ENCODE measurements around the gene TNRC18. TPM values are rescaled to one million over a fixed set of nuclear protein-coding genes. Genes with fewer than 3 reads are reported as not detected.

Gene TNRC18
- total and polyA plus RNA-seq, 7 donors = 5.9 to 27.9 (median 18.5) TPM

GRCh38 chr7:5470167-5470532, 46.5 kb upstream of the TNRC18 start:
- Histone ChIP-seq H3K4me1 (no peaks in the 10 kb centered on the region), H3K4me3 (no peak overlapping the region), H3K27ac (no peak overlapping the region), H3K36me3 (ENCODE audit: insufficient read depth in 1 of 2, low read depth in 1 of 2) (no peaks in the 10 kb centered on the region), H3K9me3 (no peaks in the 10 kb centered on the region), H3K27me3 (ENCODE audit: insufficient read depth in 3 of 3, low read length in 2 of 3) (no peaks in the 10 kb centered on the region)
- 49 to 60% (median 56%) methylated on average over 9 to 15 of the region's 15 CpGs for WGBS, 3 donors
- intact Hi-C loops (cut with DNase I) = no loop called here
- DNase-seq (no peak), ATAC-seq (peak in 2 of 4 donors; percentile 38 to 44)
- TF ChIP-seq, protein P1, sequence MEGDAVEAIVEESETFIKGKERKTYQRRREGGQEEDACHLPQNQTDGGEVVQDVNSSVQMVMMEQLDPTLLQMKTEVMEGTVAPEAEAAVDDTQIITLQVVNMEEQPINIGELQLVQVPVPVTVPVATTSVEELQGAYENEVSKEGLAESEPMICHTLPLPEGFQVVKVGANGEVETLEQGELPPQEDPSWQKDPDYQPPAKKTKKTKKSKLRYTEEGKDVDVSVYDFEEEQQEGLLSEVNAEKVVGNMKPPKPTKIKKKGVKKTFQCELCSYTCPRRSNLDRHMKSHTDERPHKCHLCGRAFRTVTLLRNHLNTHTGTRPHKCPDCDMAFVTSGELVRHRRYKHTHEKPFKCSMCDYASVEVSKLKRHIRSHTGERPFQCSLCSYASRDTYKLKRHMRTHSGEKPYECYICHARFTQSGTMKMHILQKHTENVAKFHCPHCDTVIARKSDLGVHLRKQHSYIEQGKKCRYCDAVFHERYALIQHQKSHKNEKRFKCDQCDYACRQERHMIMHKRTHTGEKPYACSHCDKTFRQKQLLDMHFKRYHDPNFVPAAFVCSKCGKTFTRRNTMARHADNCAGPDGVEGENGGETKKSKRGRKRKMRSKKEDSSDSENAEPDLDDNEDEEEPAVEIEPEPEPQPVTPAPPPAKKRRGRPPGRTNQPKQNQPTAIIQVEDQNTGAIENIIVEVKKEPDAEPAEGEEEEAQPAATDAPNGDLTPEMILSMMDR (IDR thresholded peaks at IDR 0.05) = no peak

GRCh38 chr7:5469375-5470166, 45.9 kb upstream of the TNRC18 start:
- DNase-seq (no peak), ATAC-seq (no peak)
- TF ChIP-seq, protein P1 (IDR thresholded peaks at IDR 0.05) = no peak
- Histone ChIP-seq H3K27ac (no peak overlapping the region), H3K27me3 (ENCODE audit: insufficient read depth in 3 of 3, low read length in 2 of 3) (no peaks in the 10 kb centered on the region), H3K4me3 (no peak overlapping the region), H3K9me3 (no peaks in the 10 kb centered on the region), H3K36me3 (ENCODE audit: insufficient read depth in 1 of 2, low read depth in 1 of 2) (no peaks in the 10 kb centered on the region), H3K4me1 (no peaks in the 10 kb centered on the region)
- 79 to 88% (median 83%) methylated on average over 30 to 32 of the region's 32 CpGs for WGBS, 3 donors
- intact Hi-C loops (cut with DNase I) = no loop called here

GRCh38 chr7:5467645-5468044, 44.0 kb upstream of the TNRC18 start:
- Histone ChIP-seq H3K27ac (no peak overlapping the region), H3K36me3 (ENCODE audit: insufficient read depth in 1 of 2, low read depth in 1 of 2) (no peaks in the 10 kb centered on the region), H3K4me1 (no peaks in the 10 kb centered on the region), H3K27me3 (ENCODE audit: insufficient read depth in 3 of 3, low read length in 2 of 3) (no peaks in the 10 kb centered on the region), H3K4me3 (no peak overlapping the region), H3K9me3 (no peaks in the 10 kb centered on the region)
- ATAC-seq (no peak), DNase-seq (no peak)
- TF ChIP-seq, protein P1 (IDR thresholded peaks at IDR 0.05) = no peak
- intact Hi-C loops (cut with DNase I) = no loop called here
- WGBS, 3 donors = 82 to 84% (median 83%) methylated on average over 9 of the region's 9 CpGs

DNA sequence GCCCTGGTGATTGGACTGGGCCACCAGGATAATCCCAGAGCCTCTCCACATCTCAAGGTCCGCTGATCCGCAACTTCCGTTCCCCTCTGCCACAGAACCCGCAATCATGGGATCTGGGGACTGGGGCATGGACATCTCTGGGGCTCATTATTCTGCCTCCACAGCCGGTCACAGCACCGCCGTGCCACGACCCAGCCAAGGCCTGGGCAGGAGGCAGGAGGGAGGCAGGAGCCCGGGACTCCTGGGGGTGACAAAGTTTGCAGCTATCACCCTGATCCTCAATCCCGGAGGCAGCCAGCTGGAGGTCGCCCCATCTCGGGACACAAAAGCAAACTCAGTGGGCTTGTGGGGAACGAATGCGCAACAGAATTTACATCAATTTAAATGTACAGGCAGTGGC, 42.9 kb upstream of the TNRC18 start:
- H3K27me3 ChIP-seq (ENCODE audit: insufficient read depth in 3 of 3, low read length in 2 of 3) = no peaks in the 10 kb centered on the region
- H3K9me3 ChIP-seq = no peaks in the 10 kb centered on the region
- intact Hi-C loops (cut with DNase I) = no loop called here
- no peaks in the 10 kb centered on the region for H3K36me3 ChIP-seq (ENCODE audit: insufficient read depth in 1 of 2, low read depth in 1 of 2)
- no peaks in the 10 kb centered on the region for H3K4me1 ChIP-seq
- TF ChIP-seq, protein P1 (IDR thresholded peaks at IDR 0.05) = no peak
- WGBS, 3 donors = 79 to 91% (median 91%) methylated on average over 14 of the region's 14 CpGs
- DNase-seq = no peak
- ATAC-seq = no peak
- H3K4me3 ChIP-seq = no peak overlapping the region
- no peak overlapping the region for H3K27ac ChIP-seq

GRCh38 chr7:5463031-5463430, 39.4 kb upstream of the TNRC18 start:
- WGBS, 3 donors = 60 to 85% (median 79%) methylated on average over 3 of the region's 3 CpGs

More at GRCh38 chr7:5463031-5463430, 39.4 kb upstream of the TNRC18 start:
- Histone ChIP-seq H3K9me3 (no peaks in the 10 kb centered on the region), H3K27ac (no peak overlapping the region), H3K4me1 (peaks cover 2% of the 10 kb centered on the region), H3K36me3 (ENCODE audit: insufficient read depth in 1 of 2, low read depth in 1 of 2) (no peaks in the 10 kb centered on the region), H3K27me3 (ENCODE audit: insufficient read depth in 3 of 3, low read length in 2 of 3) (no peaks in the 10 kb centered on the region), H3K4me3 (no peak overlapping the region)
- TF ChIP-seq, protein P1 (IDR thresholded peaks at IDR 0.05) = no peak
- DNase-seq (no peak), ATAC-seq (no peak)
- intact Hi-C loops (cut with DNase I) = no loop called here

Measured in psoas muscle (tissue), 8 donors.